SK-N-MC (cell line): ENCODE results near the gene FANCC.
A peak's percentile ranks its signal among the peaks of the same experiment; 100 is the strongest.

Source experiments
- DNase-seq: peaks from one replicate; pipeline ENCODE4 v3.0.0-alpha.2; 2011; ENCODE audit warnings: low read depth, low spot score
- H3K27ac ChIP-seq: fragments of 200-600 bp; sonication (generic); 2 replicates; pipeline ENCODE4 v1.5.1; 2016; ENCODE audit warnings: mixed run types
- H3K36me3 ChIP-seq: fragments of 200-600 bp; sonication (generic); 2 replicates; pipeline ENCODE4 v1.6.1; 2017; ENCODE audit warnings: antibody characterized with exemption, low read length, mixed read lengths; ENCODE audit not compliant: insufficient read depth
- H3K4me3 ChIP-seq: fragments of 200-600 bp; sonication (generic); 2 replicates; pipeline ENCODE4 v1.5.1; 2016
- H3K9ac ChIP-seq: fragments of 200-600 bp; sonication (generic); 2 replicates; pipeline ENCODE4 v1.8.0; 2017; ENCODE audit warnings: mixed run types, mixed read lengths; ENCODE audit not compliant: insufficient read length
- H3K9me3 ChIP-seq: fragments of 200-600 bp; sonication (generic); 2 replicates; pipeline ENCODE4 v1.6.1; 2017; ENCODE audit warnings: low read depth, mild to moderate bottlenecking, antibody characterized with exemption, low read length, moderate library complexity, mixed read lengths
- EZH2 ChIP-seq: fragments of 200-600 bp; sonication (generic); IDR thresholded peaks from one replicate; pipeline ENCODE4 v1.6.1; 2017; ENCODE audit warnings: antibody characterized with exemption
- FOXP2 ChIP-seq: optimal IDR thresholded peaks from 2 replicates; pipeline ENCODE3; 2011; ENCODE audit warnings: mild to moderate bottlenecking, moderate library complexity; ENCODE audit not compliant: insufficient read depth; ENCODE audit errors: extremely low read length, control extremely low read depth
- POLR2AphosphoS5 ChIP-seq: IDR thresholded peaks from 2 replicates; pipeline ENCODE4 v1.6.1; 2012; ENCODE audit warnings: mild to moderate bottlenecking, low read depth, low read length, borderline replicate concordance

Gene FANCC

DNA sequence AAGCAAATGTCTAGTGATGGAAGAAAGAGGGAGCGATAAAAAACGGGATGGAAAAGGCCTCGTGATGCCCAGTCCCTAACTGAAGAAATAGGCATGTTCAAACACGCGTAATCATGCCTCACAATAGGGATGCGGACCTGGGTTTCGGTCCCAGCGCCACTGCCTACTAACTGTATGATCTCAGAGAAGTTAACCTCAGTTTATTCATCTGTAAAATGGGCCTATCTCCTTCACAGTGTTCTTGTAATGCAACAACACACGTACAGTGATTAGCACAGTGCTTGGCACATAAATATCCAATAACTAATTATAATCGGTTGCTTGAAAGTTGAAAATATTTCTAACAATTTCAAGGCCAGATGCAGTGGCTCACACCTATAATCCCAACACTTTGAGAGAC lies 181.8 kb downstream of the FANCC start:
- DNase-seq, result no peak
- H3K4me3 ChIP-seq, result no peak overlapping the region
- H3K27ac ChIP-seq, result no peak overlapping the region
- no peaks in the 10 kb centered on the region for H3K36me3 ChIP-seq
- H3K9me3 ChIP-seq, result no peaks in the 10 kb centered on the region
- H3K9ac ChIP-seq, result no peak overlapping the region
- TF ChIP-seq FOXP2 (no peak), POLR2AphosphoS5 (no peak), EZH2 (no peak)

DNA sequence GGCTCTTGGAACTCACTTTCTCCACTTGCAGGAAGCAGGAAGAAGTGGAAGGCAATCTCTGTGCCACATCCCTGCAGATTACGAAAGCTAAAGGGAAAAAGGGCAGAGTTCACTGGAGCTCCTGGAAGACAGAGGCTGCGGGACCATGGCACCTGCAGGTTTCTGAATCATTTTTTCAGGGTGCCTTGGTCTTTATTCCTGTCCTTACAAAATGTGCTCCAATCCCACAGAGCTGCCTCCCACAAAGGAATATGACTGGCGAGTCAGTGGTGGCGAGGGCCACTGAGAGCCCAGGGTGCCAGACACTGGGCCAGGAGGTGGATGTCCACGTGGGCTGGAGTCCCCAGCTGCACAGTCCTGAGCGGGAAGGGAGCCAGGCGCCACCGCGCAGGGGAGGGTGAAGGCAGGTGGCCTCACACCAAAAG lies 183.0 kb downstream of the FANCC start:
- no peak for DNase-seq
- TF ChIP-seq POLR2AphosphoS5 (no peak), FOXP2 (no peak), EZH2 (no peak)
- Histone ChIP-seq H3K27ac (no peak overlapping the region), H3K36me3 (no peaks in the 10 kb centered on the region), H3K9ac (no peak overlapping the region), H3K9me3 (no peaks in the 10 kb centered on the region), H3K4me3 (no peak overlapping the region)

- Histone ChIP-seq H3K36me3 (no peaks in the 10 kb centered on the region), H3K4me3 (no peak overlapping the region), H3K9me3 (no peaks in the 10 kb centered on the region), H3K9ac (no peak overlapping the region), H3K27ac (no peak overlapping the region)
- DNase-seq, result no peak
- TF ChIP-seq POLR2AphosphoS5 (no peak), EZH2 (no peak), FOXP2 (no peak)
These were observed 184.2 kb downstream of the FANCC start for GRCh38 chr9:95133325-95133705.

- Histone ChIP-seq H3K9ac (no peak overlapping the region), H3K9me3 (no peaks in the 10 kb centered on the region), H3K4me3 (no peak overlapping the region), H3K36me3 (no peaks in the 10 kb centered on the region), H3K27ac (no peak overlapping the region)
- TF ChIP-seq EZH2 (no peak), POLR2AphosphoS5 (no peak), FOXP2 (no peak)
- no peak for DNase-seq
These were observed 184.9 kb downstream of the FANCC start for GRCh38 chr9:95132366-95133324.

- Histone ChIP-seq H3K4me3 (no peak overlapping the region), H3K27ac (0 out of 2 replicates have a peak overlapping the region, but pooled peaks have one; percentile 21), H3K36me3 (no peaks in the 10 kb centered on the region), H3K9me3 (no peaks in the 10 kb centered on the region), H3K9ac (no peak overlapping the region)
- TF ChIP-seq FOXP2, result no peak
- TF ChIP-seq EZH2, result no peak
- no peak for TF ChIP-seq POLR2AphosphoS5
- DNase-seq, result peak; percentile 24
These were observed 186.2 kb downstream of the FANCC start for GRCh38 chr9:95131023-95131943.

- no peak for DNase-seq
- TF ChIP-seq POLR2AphosphoS5, result no peak
- TF ChIP-seq FOXP2, result no peak
- TF ChIP-seq EZH2, result no peak
- Histone ChIP-seq H3K9ac (no peak overlapping the region), H3K9me3 (no peaks in the 10 kb centered on the region), H3K36me3 (no peaks in the 10 kb centered on the region), H3K4me3 (no peak overlapping the region), H3K27ac (peak overlapping the region; percentile 21; the same call in 1 of the 2 replicates)
These were observed 187.0 kb downstream of the FANCC start for GRCh38 chr9:95130484-95130883.

DNA sequence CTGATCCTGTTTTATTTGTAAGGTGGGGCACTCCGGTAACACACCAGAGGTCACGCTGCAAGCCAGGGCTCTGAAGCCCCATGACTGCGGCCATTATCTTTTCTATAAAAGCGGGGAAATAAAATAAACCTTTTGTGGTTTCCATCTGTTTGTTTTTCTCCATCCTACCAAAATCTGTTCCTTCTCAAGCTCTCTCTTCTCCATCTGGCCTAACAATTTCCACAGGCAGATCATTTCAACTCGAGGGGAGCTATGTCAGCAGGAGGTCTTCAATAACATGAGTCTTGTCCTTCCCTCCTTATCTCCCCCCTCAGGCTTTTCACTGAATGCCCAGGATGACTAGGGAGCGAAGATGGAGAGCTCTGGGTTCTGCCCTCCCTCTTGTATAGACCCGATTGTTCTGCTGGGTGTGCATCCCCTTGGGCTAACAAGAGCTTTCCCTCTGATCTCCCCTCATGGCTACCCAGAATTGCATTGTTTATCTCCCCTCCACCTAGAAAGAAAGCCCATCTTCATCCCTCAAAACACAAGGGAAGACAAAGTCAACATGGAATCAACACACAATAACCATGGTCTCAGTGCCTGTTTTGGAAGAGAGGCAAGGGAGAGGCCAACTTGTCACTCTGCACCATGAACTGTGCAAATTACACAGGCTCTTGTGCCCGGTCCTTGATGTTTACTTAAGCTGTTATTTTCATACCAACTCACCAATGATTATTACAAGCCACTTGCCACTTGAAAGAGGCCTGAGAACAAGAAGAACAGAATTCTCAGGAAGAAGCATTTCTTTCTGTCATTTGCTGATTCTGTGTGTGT lies 187.8 kb downstream of the FANCC start:
- Histone ChIP-seq H3K27ac (no peak overlapping the region), H3K36me3 (no peaks in the 10 kb centered on the region), H3K9me3 (no peaks in the 10 kb centered on the region), H3K9ac (no peak overlapping the region), H3K4me3 (no peak overlapping the region)
- DNase-seq, result no peak
- TF ChIP-seq EZH2 (no peak), POLR2AphosphoS5 (no peak), FOXP2 (no peak)

DNA sequence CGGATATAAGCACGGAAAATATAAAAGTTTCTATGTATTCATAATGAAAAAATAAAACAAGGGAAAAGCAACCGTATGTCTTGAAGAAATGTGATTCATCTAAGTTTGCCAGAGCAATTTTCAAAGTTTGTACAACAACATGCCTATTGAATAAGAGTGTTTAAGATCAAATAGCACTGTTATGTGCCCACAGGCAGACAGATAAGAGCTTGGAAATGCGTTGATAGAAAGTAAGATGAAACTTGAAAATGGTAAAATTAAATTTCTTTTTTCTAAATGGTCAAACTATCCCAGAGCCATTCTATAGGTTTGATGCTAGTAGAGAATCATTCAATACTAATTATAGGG lies 189.4 kb downstream of the FANCC start:
- Histone ChIP-seq H3K9me3 (no peaks in the 10 kb centered on the region), H3K27ac (no peak overlapping the region), H3K4me3 (no peak overlapping the region), H3K36me3 (no peaks in the 10 kb centered on the region), H3K9ac (no peak overlapping the region)
- TF ChIP-seq FOXP2, result no peak
- no peak for TF ChIP-seq POLR2AphosphoS5
- no peak for DNase-seq
